Fibroblast of skin of right quadriceps (primary cell): ENCODE measurements around the gene STOM.
"Not testable (repeated sequence)": the region's sequence is repeated elsewhere in the genome, so short reads cannot be mapped to it uniquely, and the experiment has no call there.

Experiments used
- DNase-seq: peaks from one replicate; pipeline ENCODE4 v3.0.0-alpha.2; 2013

The STOM gene, protein sequence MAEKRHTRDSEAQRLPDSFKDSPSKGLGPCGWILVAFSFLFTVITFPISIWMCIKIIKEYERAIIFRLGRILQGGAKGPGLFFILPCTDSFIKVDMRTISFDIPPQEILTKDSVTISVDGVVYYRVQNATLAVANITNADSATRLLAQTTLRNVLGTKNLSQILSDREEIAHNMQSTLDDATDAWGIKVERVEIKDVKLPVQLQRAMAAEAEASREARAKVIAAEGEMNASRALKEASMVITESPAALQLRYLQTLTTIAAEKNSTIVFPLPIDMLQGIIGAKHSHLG

DNA sequence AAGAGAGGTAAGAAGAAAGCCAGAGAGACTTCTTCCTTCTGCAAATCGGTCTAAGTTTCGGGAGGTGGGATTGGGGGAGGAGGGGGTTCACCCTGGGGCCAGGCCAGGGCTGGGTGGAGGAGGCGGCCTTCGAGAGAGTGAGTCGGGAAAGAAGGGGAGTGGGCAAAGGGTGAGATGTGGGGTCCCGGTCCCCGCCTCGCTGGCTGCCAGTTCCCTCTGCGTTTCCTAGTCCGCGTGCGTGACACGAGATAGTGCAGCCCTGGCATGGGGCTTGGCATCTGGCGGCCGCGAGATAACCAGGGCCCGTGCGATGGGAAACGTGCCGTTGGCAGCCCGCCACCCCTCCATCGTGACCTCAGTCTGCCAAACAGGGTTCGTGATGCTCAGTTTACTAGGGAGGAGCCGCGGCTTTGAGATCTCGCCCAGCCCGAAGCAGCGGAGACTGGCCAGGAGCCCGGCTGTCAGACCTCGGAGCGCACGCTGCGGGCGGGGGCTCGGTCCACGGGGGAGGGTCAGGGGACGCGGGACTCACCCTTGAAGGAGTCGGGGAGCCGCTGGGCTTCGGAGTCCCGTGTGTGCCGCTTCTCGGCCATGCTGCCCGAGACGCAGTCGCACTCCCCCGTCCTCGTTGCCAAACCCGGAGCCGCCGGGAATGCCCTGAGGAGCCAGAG lies at the start of gene STOM:
Gene STOM, minus strand, starts transcription at position 656 of the 671 bp plus-strand sequence. Its CDS starts 63 bp downstream, at position 593.
- peak; percentile 86 for DNase-seq

DNA sequence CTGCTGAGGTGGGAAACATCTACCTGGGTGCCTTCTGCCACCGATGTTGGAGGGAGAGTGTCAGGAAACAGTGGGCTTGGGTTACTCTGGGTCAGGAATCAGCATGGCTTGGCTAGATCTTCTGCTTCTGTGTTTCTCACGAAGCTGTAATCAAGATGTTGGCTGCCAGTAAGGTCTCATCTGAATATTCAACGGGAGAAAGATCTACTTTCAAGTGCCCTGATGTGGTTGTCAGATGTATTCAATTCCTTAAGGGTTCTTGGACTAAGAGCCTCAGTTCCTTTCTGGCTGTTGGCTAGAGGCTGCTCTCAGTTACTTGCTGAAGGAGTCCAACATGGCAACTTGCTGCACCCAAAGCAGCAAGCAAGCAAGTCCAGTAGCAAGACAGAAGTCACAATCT lies 41.9 kb upstream of the STOM start:
- no peak for DNase-seq

DNA sequence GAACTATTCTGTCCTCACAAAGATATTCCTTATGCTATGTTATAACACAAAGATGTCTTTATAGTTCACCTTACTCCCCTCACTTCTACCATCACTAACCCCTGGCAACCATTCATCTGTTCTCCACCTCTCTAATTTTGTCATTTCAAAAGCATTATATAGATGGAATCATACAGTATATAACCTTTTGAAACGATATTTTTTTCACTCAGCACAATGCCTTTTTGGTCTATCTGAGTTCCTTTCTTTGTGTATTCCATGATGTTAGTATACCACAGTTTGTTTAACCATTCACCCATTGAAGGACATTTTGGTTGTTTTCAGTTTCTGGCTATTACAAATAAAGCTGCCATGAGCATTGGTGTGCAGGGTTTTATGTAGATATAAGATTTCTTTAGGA lies 35.8 kb upstream of the STOM start:
- DNase-seq, result no peak

DNA sequence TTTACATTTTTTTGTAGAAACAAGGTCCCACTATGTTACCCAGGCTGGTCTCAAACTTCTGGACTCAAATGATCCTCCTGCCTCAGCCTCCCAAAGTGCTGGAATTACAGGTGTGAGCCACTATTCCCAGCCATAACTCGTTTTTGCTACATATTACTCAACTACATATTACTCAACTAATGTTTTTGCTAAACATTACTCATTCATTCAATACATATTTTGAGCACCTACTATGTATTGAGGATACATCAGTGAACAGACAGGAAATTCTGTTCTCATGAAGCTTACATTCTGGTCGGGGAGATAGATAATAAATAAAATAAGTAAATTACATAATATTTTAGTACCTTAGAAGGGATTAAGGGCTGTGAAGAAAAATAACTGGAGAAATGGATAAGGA lies 34.9 kb upstream of the STOM start:
- no peak for DNase-seq

DNA sequence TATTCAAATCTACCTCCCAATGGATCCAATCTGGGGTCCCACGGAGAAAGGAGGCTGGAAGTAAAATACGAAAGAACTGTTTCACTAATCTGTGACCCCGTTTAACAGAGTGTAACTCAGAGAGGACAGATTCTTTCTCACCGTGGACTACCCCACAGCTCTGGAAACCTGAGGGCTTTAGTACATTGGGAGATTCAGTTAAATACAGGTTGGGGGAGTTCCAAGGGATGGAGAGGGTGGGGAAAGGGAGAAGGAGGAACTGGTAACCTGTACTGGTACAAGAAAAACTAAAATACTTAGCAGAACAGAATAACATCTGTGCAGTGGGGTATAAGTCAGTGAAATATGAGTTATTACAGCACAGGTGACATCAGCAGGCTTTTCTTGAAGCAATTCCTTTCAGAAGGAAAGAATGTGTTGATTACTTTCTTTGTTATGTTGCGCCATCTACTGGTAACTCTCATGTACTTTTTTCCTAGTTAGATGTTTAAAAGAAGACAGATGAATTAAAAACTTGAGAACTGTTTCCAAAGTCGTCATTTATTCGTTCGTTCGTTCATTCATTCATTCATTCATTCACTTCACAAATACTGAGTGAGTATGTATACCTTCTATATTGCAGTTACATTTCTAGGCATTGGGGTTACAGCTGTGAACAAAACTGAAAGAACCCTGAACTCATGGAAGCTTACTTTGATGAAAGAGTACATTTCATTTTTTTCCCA lies 30.0 kb upstream of the STOM start:
- peak; percentile 80 for DNase-seq

DNA sequence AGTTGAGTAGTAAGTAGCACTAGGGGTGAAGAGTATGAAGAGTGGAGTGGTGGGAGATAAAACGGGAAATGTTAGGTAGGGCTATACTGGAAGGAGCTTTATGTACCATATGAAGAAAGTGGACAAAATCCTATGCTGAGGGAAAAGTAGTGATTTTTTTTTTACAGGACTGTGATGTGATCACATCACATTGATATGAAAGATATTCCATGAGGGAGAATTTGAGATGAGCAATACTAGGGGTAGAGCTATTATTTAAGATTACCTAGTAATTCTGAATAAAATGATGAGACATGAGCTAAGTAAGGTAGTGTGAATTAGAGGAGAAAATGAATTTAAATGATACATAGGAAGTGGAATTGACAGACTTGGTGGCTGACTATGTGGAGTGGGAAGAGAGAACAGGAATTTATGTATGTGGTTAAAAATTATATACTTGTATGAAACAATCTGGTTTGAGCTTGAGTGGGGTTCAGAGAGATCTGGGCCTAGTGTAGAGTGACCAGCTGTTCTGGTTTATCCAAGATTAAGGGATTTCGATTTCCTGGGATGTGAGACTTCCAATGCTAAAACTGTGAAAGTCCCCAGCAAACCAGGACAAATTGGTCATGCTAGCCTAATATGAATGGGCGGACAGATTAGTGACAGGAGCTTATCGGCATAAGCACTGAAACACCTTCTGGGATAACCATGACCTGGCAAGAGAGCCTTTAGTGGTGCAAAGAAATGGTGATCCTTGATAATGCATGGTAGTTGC lies 29.3 kb upstream of the STOM start:
- DNase-seq, result peak; percentile 34

DNA sequence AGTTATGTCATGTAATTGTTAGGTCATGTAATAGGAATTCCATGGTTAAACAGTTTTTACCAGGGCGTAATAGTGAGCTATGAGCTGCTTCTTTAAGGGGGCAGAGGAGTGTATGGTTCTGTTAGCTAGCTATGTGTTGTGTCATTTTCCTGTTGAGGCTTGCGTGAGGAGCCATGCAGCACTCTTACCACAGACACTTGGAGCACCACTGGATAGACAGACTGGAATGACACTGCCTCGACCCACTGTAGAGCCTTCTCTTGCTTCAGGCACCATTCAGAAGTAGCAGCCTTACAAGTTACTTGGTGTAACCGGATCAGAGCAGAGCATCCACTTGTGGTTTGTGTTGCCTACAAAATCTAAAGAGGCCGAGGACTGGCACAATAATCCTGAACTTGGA lies 28.3 kb upstream of the STOM start:
- DNase-seq, result peak; percentile 99

DNA sequence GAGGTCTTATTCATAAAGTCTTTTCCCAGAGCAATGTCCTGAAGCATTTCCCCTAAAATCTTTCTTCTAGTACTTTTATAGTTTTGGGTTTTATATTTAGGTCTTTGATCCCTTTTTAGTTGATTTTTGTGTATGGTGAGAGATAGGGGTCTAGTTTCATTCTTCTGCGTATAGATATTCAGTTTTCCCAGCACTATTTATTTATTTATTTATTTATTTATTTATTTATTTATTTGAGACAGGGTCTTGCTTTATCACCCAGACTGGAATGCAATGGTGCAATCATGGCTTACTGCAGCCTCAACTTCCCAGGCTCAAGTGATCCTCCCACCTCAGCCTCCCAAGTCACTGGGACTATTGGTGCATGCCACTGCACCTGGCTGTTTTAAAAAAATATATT lies 27.2 kb upstream of the STOM start:
- not testable (repeated sequence) for DNase-seq

DNA sequence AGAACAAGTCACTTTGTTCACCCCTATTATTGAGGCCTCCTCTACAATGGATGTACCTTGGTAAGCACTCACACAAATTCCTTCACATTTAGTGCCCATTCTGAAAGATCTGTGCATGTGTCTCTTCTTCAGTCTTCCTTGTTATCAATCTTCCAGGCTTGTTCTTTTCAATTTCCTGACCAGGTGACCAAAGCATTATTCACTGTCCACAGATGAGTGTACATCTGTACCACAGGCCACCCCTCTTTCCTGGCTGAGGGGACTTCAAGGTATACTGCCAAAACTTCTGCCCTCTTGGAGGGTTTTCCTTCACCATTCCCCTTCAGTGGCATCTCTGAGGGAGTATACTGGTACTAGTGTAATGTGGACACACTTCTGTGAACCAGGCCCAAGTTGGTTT lies 25.5 kb upstream of the STOM start:
- DNase-seq, result no peak

DNA sequence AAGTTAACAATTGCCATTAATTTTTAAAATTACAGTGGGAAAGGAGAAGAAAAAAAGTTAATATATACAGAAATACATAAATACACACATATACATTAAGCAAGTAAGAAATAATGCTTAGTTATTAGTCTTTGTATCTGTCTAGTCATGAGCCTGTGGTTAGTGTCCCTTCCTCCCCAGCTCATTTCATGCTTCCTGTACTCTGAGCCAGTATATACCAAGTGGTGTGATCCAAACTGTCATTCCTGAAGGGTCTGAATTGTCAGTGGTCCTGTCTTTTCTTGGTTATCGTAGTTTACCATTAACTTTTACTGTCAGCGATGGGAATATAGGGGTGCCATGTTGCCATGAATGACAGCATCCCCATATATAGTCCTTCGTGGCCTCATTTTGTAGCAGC lies 24.2 kb upstream of the STOM start:
- no peak for DNase-seq

DNA sequence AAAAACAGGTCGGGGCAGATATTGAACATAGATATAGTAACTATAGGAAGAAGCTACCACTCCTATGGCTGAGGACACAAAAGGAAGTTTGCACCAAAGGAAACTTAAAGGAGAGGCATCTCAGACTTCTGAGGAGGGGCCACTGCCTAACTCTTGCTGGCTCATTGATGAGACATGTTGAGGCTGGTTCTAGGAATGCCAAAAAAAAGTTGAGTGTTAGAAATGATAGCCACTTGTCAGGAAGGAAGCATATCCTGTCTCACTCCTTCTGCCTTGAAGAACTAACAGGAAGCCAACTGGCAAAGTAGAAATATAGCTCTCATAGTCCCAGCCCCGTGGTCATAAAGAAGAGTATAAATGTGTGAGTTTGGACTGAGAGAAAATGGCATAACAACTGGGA lies 23.3 kb upstream of the STOM start:
- DNase-seq, result peak; percentile 57

DNA sequence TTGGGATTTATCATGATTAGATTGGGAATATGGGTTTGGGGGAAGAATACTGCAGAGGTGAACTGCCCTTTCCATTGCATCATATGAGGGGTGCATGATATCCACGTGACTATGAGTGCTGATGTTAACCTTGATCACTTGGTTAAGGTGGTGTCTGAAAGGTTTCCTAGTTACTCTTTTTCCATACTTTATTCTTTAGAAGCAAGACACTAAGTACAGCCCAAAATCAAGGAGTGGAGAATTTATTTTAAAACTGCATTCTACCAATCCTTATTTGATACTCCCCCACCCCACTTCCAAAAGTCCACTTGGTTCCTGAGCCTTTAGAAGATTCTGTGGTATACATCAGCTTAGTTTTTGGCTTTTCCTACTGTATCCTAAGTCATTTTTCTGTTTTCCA lies 20.3 kb upstream of the STOM start:
- no peak for DNase-seq

DNA sequence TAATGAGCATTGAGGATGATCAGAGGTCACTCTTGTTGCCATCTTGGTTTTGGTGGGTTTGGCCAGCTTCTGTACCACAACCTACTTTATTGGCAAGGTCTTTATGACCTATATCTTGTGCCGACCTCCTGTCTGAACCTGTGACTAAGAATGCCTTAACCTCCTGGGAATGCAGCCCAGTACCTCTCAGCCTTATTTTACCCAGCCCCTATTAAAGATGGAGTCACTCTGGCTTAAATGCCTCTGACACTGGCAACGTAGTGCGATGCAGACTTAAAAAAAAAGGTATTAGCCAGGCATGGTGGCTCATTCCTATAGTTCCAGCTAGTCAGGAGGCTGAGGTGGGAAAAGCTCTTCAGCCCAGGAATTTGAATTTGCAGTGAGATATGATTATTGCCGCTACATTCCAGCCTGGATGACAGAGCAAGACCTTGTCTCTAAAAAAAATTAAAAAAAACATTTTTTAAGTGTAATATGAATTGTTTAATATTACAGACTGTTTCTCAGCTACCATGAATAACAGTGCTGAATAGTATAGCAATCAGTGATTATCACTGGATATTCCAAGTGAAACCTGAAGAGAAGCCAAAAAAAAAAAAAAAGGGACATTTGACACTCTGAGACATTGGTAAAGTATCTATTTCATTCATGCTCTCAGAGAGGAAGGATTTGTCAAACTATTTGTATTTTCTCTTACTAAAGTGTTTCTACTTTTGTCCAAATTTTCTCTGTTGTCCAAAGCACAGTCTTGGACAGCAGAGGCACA lies 18.3 kb upstream of the STOM start:
- peak; percentile 29 for DNase-seq

DNA sequence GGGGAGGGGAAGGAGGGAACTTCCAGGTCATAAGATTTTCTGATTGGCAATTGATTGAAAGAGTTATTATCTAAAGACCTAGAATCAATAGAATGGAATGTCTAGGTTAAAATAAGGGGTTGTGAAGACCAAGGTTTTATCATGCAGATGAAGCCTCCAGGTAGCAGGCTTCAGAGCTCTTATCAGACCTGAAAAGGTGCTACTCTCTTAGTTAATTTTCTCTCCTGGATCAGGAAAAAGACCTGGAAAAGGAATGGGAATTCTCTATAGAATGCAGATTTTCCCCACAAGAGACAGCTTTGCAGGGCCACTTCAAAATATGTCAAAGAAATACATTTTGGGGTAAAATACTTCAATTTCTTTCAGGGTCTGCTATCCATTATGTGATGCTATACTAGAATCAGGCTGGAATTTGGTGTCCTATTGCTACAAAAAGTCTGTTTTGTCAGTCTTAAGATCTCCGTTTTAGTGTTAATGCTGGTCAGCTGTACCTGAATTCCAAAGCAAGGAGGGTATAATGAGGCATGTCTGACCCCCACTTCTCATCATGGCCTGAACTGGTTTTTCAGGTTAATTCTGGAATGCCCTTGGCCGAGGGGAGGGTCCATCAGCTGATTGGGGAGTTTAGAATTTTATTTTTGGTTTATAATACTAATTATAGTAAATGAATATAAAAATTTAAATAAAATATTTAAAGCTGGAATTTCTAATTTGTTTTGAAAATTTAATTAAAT lies 16.6 kb upstream of the STOM start:
- DNase-seq, result no peak

DNA sequence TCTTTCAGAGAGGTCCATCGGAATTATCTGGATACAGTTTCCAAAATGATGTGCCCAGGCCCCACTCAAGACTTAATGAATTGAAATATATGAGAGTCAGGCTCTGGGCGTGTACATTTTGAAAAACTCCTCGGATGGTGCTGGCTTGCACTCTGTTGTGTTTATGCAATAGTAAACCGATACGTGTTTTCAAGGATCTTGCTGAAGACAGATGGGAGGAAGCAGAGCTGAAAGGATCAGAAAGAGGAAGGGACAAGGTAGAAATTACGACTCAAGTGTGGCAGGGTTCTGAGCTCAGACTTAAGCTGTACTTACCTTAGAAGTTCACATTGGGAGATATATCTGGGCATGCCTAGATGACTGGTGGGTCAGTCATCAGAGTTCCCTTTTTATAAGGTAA lies 13.7 kb upstream of the STOM start:
- no peak for DNase-seq

DNA sequence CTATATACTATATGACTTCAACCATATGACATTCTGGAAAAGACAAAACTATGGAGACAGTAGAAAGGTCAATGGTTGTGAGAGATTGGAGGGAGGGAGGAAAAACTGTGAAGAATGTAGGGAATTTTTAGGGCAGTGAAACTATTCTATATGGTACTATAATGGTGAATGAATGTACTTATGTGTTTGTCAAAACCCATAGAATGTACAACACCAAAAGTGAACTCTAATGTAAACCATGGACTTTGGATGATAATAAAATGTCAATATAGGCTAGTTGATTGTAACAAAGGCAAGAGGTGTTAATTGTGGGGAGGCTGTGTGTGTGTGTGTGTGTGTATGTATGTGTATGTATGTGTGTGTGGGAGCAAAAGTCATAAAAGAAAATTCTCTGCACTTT lies 10.8 kb upstream of the STOM start:
- peak; percentile 32 for DNase-seq

DNA sequence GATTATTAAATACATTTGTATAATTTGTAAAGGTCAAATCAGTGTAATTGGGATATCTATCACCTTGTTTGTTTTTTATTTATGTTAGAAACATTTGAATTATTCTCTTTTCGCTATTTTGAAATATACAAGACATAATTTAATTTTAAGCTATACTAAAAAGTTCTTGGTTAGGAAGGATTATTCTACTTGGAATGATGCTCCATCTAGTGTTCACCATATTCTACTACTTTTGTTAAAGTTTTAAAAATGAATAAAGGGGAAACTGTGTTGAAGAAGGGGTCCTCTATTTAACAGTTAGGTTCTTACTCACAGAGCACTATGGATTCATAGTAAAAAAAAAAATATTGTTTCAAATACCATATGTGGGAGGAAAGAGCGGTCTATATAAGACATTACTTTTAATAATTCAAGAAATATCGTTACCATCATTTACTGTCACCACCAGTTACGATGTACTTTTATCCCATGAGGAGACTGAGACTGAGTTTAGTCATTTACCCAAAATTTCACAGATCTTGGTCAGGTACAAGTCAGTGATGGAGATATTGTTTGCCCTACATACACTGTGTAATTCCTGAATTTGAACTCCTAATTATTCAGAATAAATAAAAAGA lies 6.3 kb upstream of the STOM start:
- DNase-seq, result no peak

DNA sequence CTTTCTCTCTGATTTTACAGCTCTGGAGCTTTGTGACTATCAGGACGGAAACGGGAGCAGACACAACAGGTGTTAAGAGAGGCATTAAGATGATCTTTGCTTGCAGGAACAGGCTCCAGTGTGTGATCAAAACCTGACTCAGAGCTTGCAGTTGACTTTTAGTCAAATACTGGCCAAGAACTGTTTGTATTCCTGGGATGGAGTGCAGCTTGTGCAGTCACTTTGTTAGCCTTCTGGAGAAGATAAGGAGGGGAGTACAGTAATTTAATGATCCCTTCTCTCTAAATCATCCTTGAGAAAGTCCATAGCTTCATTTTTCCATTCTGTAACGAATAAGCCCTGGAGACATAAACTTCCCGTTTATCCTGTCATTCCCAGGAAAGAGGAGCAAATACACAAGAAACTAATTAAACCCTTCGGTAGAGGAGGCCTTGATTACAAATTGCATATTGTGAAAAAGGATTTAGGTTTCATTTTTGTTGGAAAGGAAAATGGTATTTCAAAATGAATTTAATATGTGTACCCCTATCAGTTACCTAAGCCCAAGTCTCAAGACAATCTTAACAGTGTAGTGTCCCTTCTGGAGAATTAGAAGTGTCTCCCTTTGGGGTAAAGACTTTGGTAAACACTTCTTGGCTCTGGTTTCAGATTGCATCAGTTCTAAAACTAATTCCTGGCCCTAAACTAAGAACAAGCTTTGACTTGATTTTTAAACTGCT lies 3.1 kb upstream of the STOM start:
- peak; percentile 35 for DNase-seq

DNA sequence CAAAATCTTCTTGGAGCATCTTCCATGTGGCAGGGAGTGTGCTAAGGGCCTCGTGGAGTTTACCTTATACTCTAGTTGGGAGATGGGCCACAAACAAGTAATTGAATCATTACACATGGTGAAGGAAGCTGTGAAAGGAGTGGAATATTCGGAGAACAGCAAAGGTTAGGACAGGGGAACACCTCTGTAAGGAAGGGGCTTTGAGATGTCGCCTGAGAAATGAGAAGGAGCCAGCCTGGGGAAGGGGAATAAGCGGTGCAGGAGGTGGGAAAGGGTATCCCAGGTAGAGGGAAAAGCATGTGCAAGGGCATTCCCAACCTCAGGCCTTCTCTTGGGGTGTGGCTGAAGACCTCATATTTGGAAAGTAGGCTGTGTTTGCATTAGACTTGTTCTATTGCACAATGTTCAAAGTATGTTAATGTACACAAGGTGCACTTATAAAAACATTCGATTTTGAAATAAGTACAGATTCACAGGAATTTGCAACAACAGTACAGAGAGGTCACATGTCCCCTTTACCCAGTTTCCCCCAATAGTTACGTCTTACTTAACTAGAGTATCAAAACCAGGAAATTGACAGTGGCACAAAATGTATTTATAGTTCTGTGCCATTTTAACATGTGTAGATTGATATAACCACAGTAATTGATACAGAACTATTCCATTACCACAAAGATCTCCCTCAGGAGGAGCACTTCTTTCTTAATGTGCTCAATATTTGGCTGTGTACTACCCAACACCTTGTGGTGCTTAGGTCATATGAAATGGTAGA lies 2.4 kb upstream of the STOM start:
- peak; percentile 42 for DNase-seq
